Neural cell (in vitro differentiated cells): ENCODE data around the gene PRRT4. TPM values are rescaled to one million over a fixed set of nuclear protein-coding genes. Genes with fewer than 3 reads are reported as not detected.

ENCODE experiments used
- H2AFZ ChIP-seq: fragments of 200-600, 300-800 bp; sonication (generic), shearing (Covaris generic); 2 replicates; pipeline ENCODE4 v1.6.0; 2014; ENCODE audit warnings: low read depth, mild to moderate bottlenecking, antibody characterized with exemption, low read length, moderate library complexity
- H3F3A ChIP-seq: fragments of 200-600 bp; shearing (Covaris generic); 2 replicates; pipeline ENCODE4 v1.6.1; 2016; ENCODE audit warnings: mild to moderate bottlenecking, moderate library complexity, mixed read lengths, antibody characterized with exemption, low read length; ENCODE audit not compliant: insufficient read depth, poor library complexity, severe bottlenecking
- H3K27ac ChIP-seq: fragments of 200-600, 300-800 bp; sonication (generic), shearing (Covaris generic); 2 replicates; pipeline ENCODE4 v1.5.1; 2014; ENCODE audit warnings: mild to moderate bottlenecking, low read length, moderate library complexity
- H3K27me3 ChIP-seq: fragments of 300-800, 200-600 bp; sonication (generic), shearing (Covaris generic); 2 replicates; pipeline ENCODE4 v1.6.0; 2014; ENCODE audit warnings: mild to moderate bottlenecking, low read depth, low read length, moderate library complexity; ENCODE audit not compliant: insufficient read depth
- H3K36me3 ChIP-seq: fragments of 300-800, 200-600 bp; sonication (generic), shearing (Covaris generic); 2 replicates; pipeline ENCODE4 v1.5.1; 2014; ENCODE audit warnings: mild to moderate bottlenecking, antibody characterized with exemption, low read length, moderate library complexity; ENCODE audit not compliant: insufficient read depth
- H3K4me2 ChIP-seq: fragments of 300-800, 200-600 bp; sonication (generic), shearing (Covaris generic); 2 replicates; pipeline ENCODE4 v1.6.0; 2014; ENCODE audit warnings: mild to moderate bottlenecking, low read length
- H3K4me3 ChIP-seq: fragments of 300-800, 200-600 bp; sonication (generic), shearing (Covaris generic); 2 replicates; pipeline ENCODE4 v1.5.1; 2014; ENCODE audit warnings: mild to moderate bottlenecking, low read length, moderate library complexity
- H3K79me2 ChIP-seq: fragments of 200-600 bp; shearing (Covaris generic); replicated peaks from 2 replicates; pipeline ENCODE4 v1.6.0; 2014; ENCODE audit warnings: mild to moderate bottlenecking, low read length, moderate library complexity; ENCODE audit not compliant: insufficient read depth
- H3K9ac ChIP-seq: fragments of 300-800, 200-600 bp; sonication (generic), shearing (Covaris generic); 2 replicates; pipeline ENCODE4 v1.6.1; 2016; ENCODE audit warnings: mild to moderate bottlenecking, low read length, mixed read lengths
- H3K9me2 ChIP-seq: fragments of 200-600 bp; shearing (Covaris generic); 2 replicates; pipeline ENCODE4 v1.6.1; 2016; ENCODE audit warnings: mild to moderate bottlenecking, low read length, mixed read lengths; ENCODE audit not compliant: insufficient read depth
- H3K9me3 ChIP-seq: fragments of 200-600, 300-800 bp; sonication (generic), shearing (Covaris generic); 2 replicates; pipeline ENCODE4 v1.6.1; 2016; ENCODE audit warnings: mild to moderate bottlenecking, mixed run types, low read length, moderate library complexity, mixed read lengths
- H4K20me1 ChIP-seq: fragments of 200-600 bp; shearing (Covaris generic); 2 replicates; pipeline ENCODE4 v1.6.1; 2016; ENCODE audit warnings: mild to moderate bottlenecking, mixed run types; ENCODE audit not compliant: insufficient read depth
- CTCF ChIP-seq: fragments of 450-650 bp; IDR thresholded peaks from 2 replicates; pipeline ENCODE4 v1.5.1; 2014; ENCODE audit warnings: antibody characterized with exemption, mild to moderate bottlenecking, moderate library complexity; ENCODE audit not compliant: poor library complexity, severe bottlenecking
- EP300 ChIP-seq: fragments of 450-650 bp; conservative IDR thresholded peaks from 2 replicates; pipeline ENCODE4 v1.6.1; 2014; ENCODE audit warnings: antibody characterized with exemption, mild to moderate bottlenecking, moderate library complexity; ENCODE audit not compliant: poor library complexity, severe bottlenecking
- EZH2 ChIP-seq: fragments of 200-600, 300-800 bp; shearing (Covaris generic), sonication (generic); IDR thresholded peaks from 2 replicates; pipeline ENCODE4 v1.6.1; 2014; ENCODE audit warnings: antibody characterized with exemption, low read length, borderline replicate concordance, mild to moderate bottlenecking; ENCODE audit not compliant: insufficient read depth, poor library complexity, severe bottlenecking
- MXI1 ChIP-seq: fragments of 450-650 bp; conservative IDR thresholded peaks from 2 replicates; pipeline ENCODE4 v1.6.1; 2014; ENCODE audit warnings: antibody characterized with exemption, mild to moderate bottlenecking; ENCODE audit not compliant: poor library complexity, severe bottlenecking
- POLR2AphosphoS5 ChIP-seq: IDR thresholded peaks from 2 replicates; pipeline ENCODE4 v1.6.1; 2012
- RAD21 ChIP-seq: fragments of 450-650 bp; conservative IDR thresholded peaks from 2 replicates; pipeline ENCODE4 v1.6.1; 2014; ENCODE audit warnings: antibody characterized with exemption, mild to moderate bottlenecking, moderate library complexity
- REST ChIP-seq: IDR thresholded peaks from 2 replicates; pipeline ENCODE4 v1.6.1; 2012; ENCODE audit warnings: borderline replicate concordance
- SMC3 ChIP-seq: fragments of 450-650 bp; conservative IDR thresholded peaks from 2 replicates; pipeline ENCODE4 v1.6.1; 2014; ENCODE audit warnings: antibody characterized with exemption, mild to moderate bottlenecking, moderate library complexity; ENCODE audit not compliant: poor library complexity
- TAF1 ChIP-seq: IDR thresholded peaks from 2 replicates; pipeline ENCODE4 v1.6.1; 2012; ENCODE audit warnings: low read depth
- polyA plus RNA-seq: library from polyadenylated mRNA; depleted of rRNA; stranded (reverse); fragments of >200 nt; gene quantifications from 2 replicates; pipeline ENCODE4 v1.2.3, GENCODE V29; 2014

The PRRT4 gene
- polyA plus RNA-seq, 1 donor from 2014 or later, result 32.5 TPM

- H3K9me3 ChIP-seq, result no peaks in the 10 kb centered on the region
- no peaks in the 10 kb centered on the region for H3K27me3 ChIP-seq
- H3K9me2 ChIP-seq, result no peaks in the 10 kb centered on the region
- H3K36me3 ChIP-seq, result no peaks in the 10 kb centered on the region
- no peak overlapping the region for H3K9ac ChIP-seq
- H3F3A ChIP-seq, result no peaks in the 10 kb centered on the region
- no peak overlapping the region for H3K4me2 ChIP-seq
- H3K79me2 ChIP-seq, result no peaks in the 10 kb centered on the region
- H4K20me1 ChIP-seq, result no peaks in the 10 kb centered on the region
- H2AFZ ChIP-seq, result no peak overlapping the region
- H3K4me3 ChIP-seq, result no peak overlapping the region
- TF ChIP-seq RAD21, result peak; percentile 70
- peak; percentile 74 for TF ChIP-seq SMC3
- TF ChIP-seq CTCF, result peak; percentile 82
- no peak for TF ChIP-seq MXI1
- no peak overlapping the region for H3K27ac ChIP-seq
Measured at GRCh38 chr7:128398016-128398840, 36.7 kb upstream of the PRRT4 start.

GRCh38 chr7:128396357-128396756, 34.9 kb upstream of the PRRT4 start:
- Histone ChIP-seq H3K36me3 (no peaks in the 10 kb centered on the region), H3K9me3 (no peaks in the 10 kb centered on the region), H3K4me2 (no peak overlapping the region), H3K27ac (no peak overlapping the region), H4K20me1 (no peaks in the 10 kb centered on the region), H2AFZ (no peak overlapping the region), H3K9ac (no peak overlapping the region), H3K79me2 (no peaks in the 10 kb centered on the region), H3K27me3 (no peaks in the 10 kb centered on the region), H3K9me2 (no peaks in the 10 kb centered on the region), H3K4me3 (no peak overlapping the region), H3F3A (no peaks in the 10 kb centered on the region)
- no peak for TF ChIP-seq EP300
- TF ChIP-seq TAF1, result no peak
- TF ChIP-seq REST, result no peak
- TF ChIP-seq MXI1, result no peak
- TF ChIP-seq SMC3, result no peak
- no peak for TF ChIP-seq RAD21
- TF ChIP-seq CTCF, result no peak
- no peak for TF ChIP-seq EZH2
- TF ChIP-seq POLR2AphosphoS5, result no peak
